DND-41 (cell line): ENCODE measurements around the gene TMEM163.

Experiments
- ATAC-seq: fragments of 200-7000 bp; cut with Tn5 transposase; 3 replicates; pipeline ENCODE4 v1.9.1; 2021; ENCODE audit warnings: low read depth; ENCODE audit not compliant: insufficient read depth
- DNase-seq: peaks from one replicate; pipeline ENCODE4 v3.0.0-alpha.2; 2020
- H2AFZ ChIP-seq: 2 replicates; pipeline ENCODE4 v1.6.0; 2012; ENCODE audit warnings: low read depth, low read length
- H3K27ac ChIP-seq: 2 replicates; pipeline ENCODE4 v1.5.1; 2012; ENCODE audit warnings: low read length, inconsistent platforms
- H3K27me3 ChIP-seq: fragments of 200-600 bp; sonication (generic); 2 replicates; pipeline ENCODE4 v1.6.0; 2012; ENCODE audit warnings: low read length, mild to moderate bottlenecking, inconsistent platforms; ENCODE audit not compliant: insufficient read depth, poor library complexity
- H3K36me3 ChIP-seq: 2 replicates; pipeline ENCODE4 v1.5.1; 2012; ENCODE audit warnings: low read length, inconsistent platforms; ENCODE audit not compliant: insufficient read depth
- H3K4me1 ChIP-seq: 2 replicates; pipeline ENCODE4 v1.5.1; 2012; ENCODE audit warnings: mild to moderate bottlenecking, low read length; ENCODE audit not compliant: insufficient read depth
- H3K4me2 ChIP-seq: 2 replicates; pipeline ENCODE4 v1.6.0; 2012; ENCODE audit warnings: mild to moderate bottlenecking, moderate library complexity, low read length, inconsistent platforms; ENCODE audit not compliant: insufficient read depth
- H3K4me3 ChIP-seq, 2 experiments: fragments of 200-600 bp in 1 of 2; shearing (Covaris generic) in 1 of 2; 2 replicates each; pipeline ENCODE4 v1.5.1; 2012 to 2016; ENCODE audit warnings: inconsistent platforms in 2 of 2, low read length in 2 of 2, mild to moderate bottlenecking in 2 of 2, low read depth in 1 of 2, moderate library complexity in 1 of 2
- H3K79me2 ChIP-seq: 2 replicates; pipeline ENCODE4 v1.6.0; 2012; ENCODE audit warnings: low read length, inconsistent platforms; ENCODE audit not compliant: insufficient read depth
- H3K9ac ChIP-seq: 2 replicates; pipeline ENCODE4 v1.6.0; 2012; ENCODE audit warnings: low read depth, mild to moderate bottlenecking, inconsistent platforms, low read length, moderate library complexity
- H3K9me3 ChIP-seq: 2 replicates; pipeline ENCODE4 v1.5.1; 2012; ENCODE audit warnings: low read length, moderate library complexity, mild to moderate bottlenecking, inconsistent platforms; ENCODE audit not compliant: insufficient read depth, severe bottlenecking
- H4K20me1 ChIP-seq: 2 replicates; pipeline ENCODE4 v1.6.0; 2012; ENCODE audit warnings: low read length; ENCODE audit not compliant: insufficient read depth
- EZH2 ChIP-seq: IDR thresholded peaks from 3 replicates; pipeline ENCODE4 v1.6.1; 2012; ENCODE audit warnings: borderline replicate concordance, low read depth, mild to moderate bottlenecking, moderate library complexity, low read length, inconsistent platforms; ENCODE audit not compliant: severe bottlenecking
- TF ChIP-seq, protein P1 (sequence below): IDR thresholded peaks from 2 replicates; pipeline ENCODE4 v1.5.1; 2012; ENCODE audit warnings: borderline replicate concordance, low read length, moderate library complexity, mild to moderate bottlenecking; ENCODE audit not compliant: poor library complexity, severe bottlenecking; ENCODE audit errors: extremely low read depth

TMEM163 gene

GRCh38 chr2:134693359-134694330 lies 25.2 kb downstream of the TMEM163 start:
- ATAC-seq (no peak), DNase-seq (no peak)
- Histone ChIP-seq H3K79me2 (no peaks in the 10 kb centered on the region), H3K4me2 (no peak overlapping the region), H3K36me3 (no peaks in the 10 kb centered on the region), H3K9me3 (no peaks in the 10 kb centered on the region), H3K9ac (no peak overlapping the region), H3K27me3 (no peaks in the 10 kb centered on the region), H3K4me1 (no peaks in the 10 kb centered on the region), H3K4me3 (no peak overlapping the region), H2AFZ (no peak overlapping the region), H4K20me1 (no peaks in the 10 kb centered on the region), H3K27ac (no peak overlapping the region)
- TF ChIP-seq EZH2, result no peak
- TF ChIP-seq, protein P1, sequence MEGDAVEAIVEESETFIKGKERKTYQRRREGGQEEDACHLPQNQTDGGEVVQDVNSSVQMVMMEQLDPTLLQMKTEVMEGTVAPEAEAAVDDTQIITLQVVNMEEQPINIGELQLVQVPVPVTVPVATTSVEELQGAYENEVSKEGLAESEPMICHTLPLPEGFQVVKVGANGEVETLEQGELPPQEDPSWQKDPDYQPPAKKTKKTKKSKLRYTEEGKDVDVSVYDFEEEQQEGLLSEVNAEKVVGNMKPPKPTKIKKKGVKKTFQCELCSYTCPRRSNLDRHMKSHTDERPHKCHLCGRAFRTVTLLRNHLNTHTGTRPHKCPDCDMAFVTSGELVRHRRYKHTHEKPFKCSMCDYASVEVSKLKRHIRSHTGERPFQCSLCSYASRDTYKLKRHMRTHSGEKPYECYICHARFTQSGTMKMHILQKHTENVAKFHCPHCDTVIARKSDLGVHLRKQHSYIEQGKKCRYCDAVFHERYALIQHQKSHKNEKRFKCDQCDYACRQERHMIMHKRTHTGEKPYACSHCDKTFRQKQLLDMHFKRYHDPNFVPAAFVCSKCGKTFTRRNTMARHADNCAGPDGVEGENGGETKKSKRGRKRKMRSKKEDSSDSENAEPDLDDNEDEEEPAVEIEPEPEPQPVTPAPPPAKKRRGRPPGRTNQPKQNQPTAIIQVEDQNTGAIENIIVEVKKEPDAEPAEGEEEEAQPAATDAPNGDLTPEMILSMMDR, result no peak

- Histone ChIP-seq H4K20me1 (no peaks in the 10 kb centered on the region), H3K4me1 (no peaks in the 10 kb centered on the region), H3K4me3 (no peak overlapping the region), H3K27me3 (no peaks in the 10 kb centered on the region), H2AFZ (no peak overlapping the region), H3K9ac (no peak overlapping the region), H3K36me3 (no peaks in the 10 kb centered on the region), H3K79me2 (no peaks in the 10 kb centered on the region), H3K27ac (no peak overlapping the region), H3K9me3 (no peaks in the 10 kb centered on the region), H3K4me2 (no peak overlapping the region)
- ATAC-seq (peak; percentile 66; the same call in 2 of the 3 replicates), DNase-seq (no peak)
- no peak for TF ChIP-seq EZH2
- TF ChIP-seq, protein P1, result peak; percentile 33
These were observed 26.3 kb downstream of the TMEM163 start for GRCh38 chr2:134692499-134692898.

GRCh38 chr2:134690629-134691215 lies 28.1 kb downstream of the TMEM163 start:
- TF ChIP-seq EZH2, result no peak
- TF ChIP-seq, protein P1, result no peak

More at GRCh38 chr2:134690629-134691215, 28.1 kb downstream of the TMEM163 start:
- Histone ChIP-seq H3K9me3 (no peaks in the 10 kb centered on the region), H2AFZ (no peak overlapping the region), H3K36me3 (no peaks in the 10 kb centered on the region), H4K20me1 (no peaks in the 10 kb centered on the region), H3K4me3 (no peak overlapping the region), H3K4me2 (no peak overlapping the region), H3K9ac (no peak overlapping the region), H3K79me2 (no peaks in the 10 kb centered on the region), H3K4me1 (no peaks in the 10 kb centered on the region), H3K27ac (no peak overlapping the region), H3K27me3 (no peaks in the 10 kb centered on the region)
- no peak for DNase-seq
- ATAC-seq, result no peak
